ENCODE results near the gene ZNF648.
"Not testable (repeated sequence)": the region's sequence is repeated elsewhere in the genome, so short reads cannot be mapped to it uniquely, and the experiment has no call there.

GRCh38 chr1:182045481-182045880 lies 16.0 kb downstream of the ZNF648 start:
- not testable (repeated sequence) for TF ChIP-seq CTCF, POLR2A, POLR2AphosphoS5 (IDR thresholded peaks at IDR 0.05)

All from transverse colon (tissue), 4 donors.